Measurements from ENCODE around the gene GSE1.

GSE1 gene

GRCh38 chr16:85685251-85685650 lies 72.1 kb downstream of the GSE1 start:
- Histone ChIP-seq H3K27me3 (peaks cover 8% of the 10 kb centered on the region), H3K27ac (no peak overlapping the region), H3K36me3 (peaks cover 9% of the 10 kb centered on the region), H3K4me3 (ENCODE audit: low read depth in 1 of 2, low read length in 1 of 2) (no peak overlapping the region), H3K9me3 (no peaks in the 10 kb centered on the region), H3K4me1 (ENCODE audit: control insufficient read depth in 1 of 2, insufficient read depth in 1 of 2, low read depth in 1 of 2, low read length in 1 of 2) (peaks cover 8 to 15% of the 10 kb centered on the region in 2 experiments)
- no peak for TF ChIP-seq CTCF (IDR thresholded peaks at IDR 0.05)

GRCh38 chr16:85686912-85687591 lies 73.9 kb downstream of the GSE1 start:
- no peak overlapping the region for H3K4me3 ChIP-seq (ENCODE audit: low read depth in 1 of 2, low read length in 1 of 2)
- no peak for TF ChIP-seq CTCF (IDR thresholded peaks at IDR 0.05)
- H3K4me1 ChIP-seq (ENCODE audit: control insufficient read depth in 1 of 2, insufficient read depth in 1 of 2, low read depth in 1 of 2, low read length in 1 of 2): peaks cover 8 to 15% of the 10 kb centered on the region in 2 experiments
- no peak overlapping the region for H3K27ac ChIP-seq
- no peaks in the 10 kb centered on the region for H3K36me3 ChIP-seq
- no peaks in the 10 kb centered on the region for H3K9me3 ChIP-seq
- H3K27me3 ChIP-seq: peaks cover 15% of the 10 kb centered on the region

DNA sequence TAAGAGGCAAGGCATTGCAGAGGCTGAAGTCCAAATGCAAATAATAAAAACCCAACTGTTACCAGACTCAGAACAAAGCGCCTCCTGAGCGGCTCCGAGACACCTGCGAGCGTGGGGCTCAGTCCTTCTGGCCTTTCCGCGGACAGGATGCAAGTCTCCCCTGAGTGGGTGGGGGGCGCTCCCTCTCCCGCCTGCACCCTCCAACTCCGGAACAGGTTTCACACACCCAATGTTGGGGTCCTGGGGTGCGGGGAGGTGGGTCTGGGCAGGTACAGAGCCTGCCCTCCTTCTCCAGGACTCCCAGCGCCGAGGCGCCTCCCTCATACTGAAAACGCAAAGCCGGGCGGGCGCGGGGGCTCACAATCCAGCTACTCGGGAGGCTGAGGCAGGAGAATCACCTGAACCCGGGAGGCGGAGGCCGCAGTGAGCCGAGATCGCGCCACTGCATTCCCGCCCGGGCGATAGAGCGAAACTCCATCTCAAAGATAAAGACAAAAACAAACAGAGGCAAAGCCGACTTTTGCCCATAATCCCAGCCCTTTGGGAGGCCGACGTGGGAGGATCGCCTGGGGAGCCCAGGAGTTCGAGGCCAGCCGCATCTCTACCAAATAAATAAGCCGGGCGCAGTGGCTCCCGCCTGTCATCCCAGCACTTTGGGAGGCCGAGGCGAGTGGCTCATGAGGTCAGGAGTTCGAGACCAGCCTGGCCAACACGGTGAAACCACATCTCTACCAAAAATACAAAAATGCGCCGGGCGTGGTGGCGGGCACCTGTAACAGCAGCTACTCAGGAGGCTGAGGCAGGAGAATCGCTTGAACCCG lies 74.7 kb downstream of the GSE1 start:
- H3K36me3 ChIP-seq: no peaks in the 10 kb centered on the region
- H3K9me3 ChIP-seq: no peaks in the 10 kb centered on the region
- no peak for TF ChIP-seq CTCF (IDR thresholded peaks at IDR 0.05)
- peaks cover 15% of the 10 kb centered on the region for H3K27me3 ChIP-seq
- no peak overlapping the region for H3K27ac ChIP-seq
- peak overlapping the region; percentile 80 to 87 for H3K4me3 ChIP-seq (ENCODE audit: low read depth in 1 of 2, low read length in 1 of 2)
- peaks cover 8 to 15% of the 10 kb centered on the region in 2 experiments for H3K4me1 ChIP-seq (ENCODE audit: control insufficient read depth in 1 of 2, insufficient read depth in 1 of 2, low read depth in 1 of 2, low read length in 1 of 2)

DNA sequence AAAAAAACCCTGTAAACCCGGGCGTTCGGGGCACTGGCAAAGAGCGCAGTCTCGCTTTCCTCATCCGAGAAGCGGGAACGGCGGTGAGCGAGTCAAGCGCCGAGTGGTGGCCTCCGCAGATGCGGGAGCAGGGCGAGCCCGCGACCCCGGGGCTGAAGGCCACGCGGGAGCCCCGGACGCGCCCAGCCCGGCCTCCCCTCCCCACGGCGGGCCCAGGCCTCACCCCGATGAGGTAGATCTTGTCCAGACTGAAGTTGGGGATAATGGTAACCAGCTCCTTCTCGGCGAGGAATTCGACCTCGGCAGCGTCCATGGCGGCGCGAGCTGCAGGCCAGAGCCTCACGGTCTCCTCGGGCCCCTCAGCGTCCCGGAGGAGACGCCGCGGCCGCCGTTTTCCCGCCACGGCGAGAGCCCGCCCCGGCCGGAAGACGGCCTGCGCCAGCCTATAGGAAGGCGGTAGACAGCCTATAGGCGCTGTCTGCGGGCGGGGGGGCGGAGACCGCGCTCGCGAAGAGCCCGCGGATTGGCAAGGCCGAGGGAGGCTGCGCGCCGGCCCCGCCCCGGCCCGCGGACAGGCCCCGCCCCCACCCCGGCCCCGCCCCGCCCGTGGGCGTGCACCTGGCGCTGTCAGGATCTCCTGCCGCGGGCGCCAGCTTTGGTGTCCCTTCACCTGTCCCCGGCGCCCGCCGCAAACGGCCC lies 75.6 kb downstream of the GSE1 start, which contains the start of gene GINS2:
GINS2 (minus strand) TSS at position 369 of the 699 bp plus-strand sequence; CDS start at position 313, 56 bp downstream.
- peaks cover 8 to 15% of the 10 kb centered on the region in 2 experiments for H3K4me1 ChIP-seq (ENCODE audit: control insufficient read depth in 1 of 2, insufficient read depth in 1 of 2, low read depth in 1 of 2, low read length in 1 of 2)
- H3K36me3 ChIP-seq: no peaks in the 10 kb centered on the region
- peak within 1 kb of the TSS; percentile 80 to 87 for H3K4me3 ChIP-seq (ENCODE audit: low read depth in 1 of 2, low read length in 1 of 2)
- H3K27me3 ChIP-seq: peaks cover 15% of the 10 kb centered on the region
- H3K27ac ChIP-seq: no peak within 1 kb of the TSS
- no peaks in the 10 kb centered on the region for H3K9me3 ChIP-seq
- TF ChIP-seq CTCF (IDR thresholded peaks at IDR 0.05): no peak

DNA sequence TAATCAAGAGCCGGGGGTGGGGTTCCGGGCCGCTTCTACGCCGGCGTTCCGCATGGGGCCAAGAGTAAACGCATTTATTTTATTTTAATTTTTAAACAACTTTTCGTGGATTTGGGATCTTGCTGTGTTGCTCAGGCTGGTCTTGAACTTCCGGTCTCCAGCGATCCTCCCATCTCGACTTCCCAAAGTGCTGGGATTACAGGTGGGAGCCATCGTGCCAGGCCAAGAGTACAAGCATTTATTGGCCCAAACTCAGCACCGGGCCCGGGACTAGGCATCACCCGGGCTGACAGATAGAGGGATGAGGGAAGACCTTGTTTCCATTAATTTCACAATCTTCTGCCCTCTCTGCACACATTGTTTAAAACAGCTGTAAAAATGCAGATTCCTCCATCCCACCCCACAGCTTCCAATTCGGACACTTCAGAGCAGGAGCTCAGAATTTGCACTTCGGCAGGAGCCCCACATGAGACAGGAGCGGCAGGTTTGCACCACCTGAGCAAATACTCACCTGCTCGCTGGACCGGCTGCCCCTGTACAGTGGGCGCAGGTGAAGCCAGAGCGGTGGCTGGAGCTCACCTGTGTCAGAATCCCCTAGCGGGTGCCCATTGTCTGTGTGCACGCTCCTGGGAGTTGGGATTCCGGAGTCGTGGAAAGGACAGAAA lies 76.3 kb downstream of the GSE1 start:
- TF ChIP-seq CTCF (IDR thresholded peaks at IDR 0.05): no peak
- no peaks in the 10 kb centered on the region for H3K36me3 ChIP-seq
- no peaks in the 10 kb centered on the region for H3K9me3 ChIP-seq
- H3K27me3 ChIP-seq: peaks cover 15% of the 10 kb centered on the region
- H3K4me1 ChIP-seq (ENCODE audit: control insufficient read depth in 1 of 2, insufficient read depth in 1 of 2, low read depth in 1 of 2, low read length in 1 of 2): peaks cover 8 to 15% of the 10 kb centered on the region in 2 experiments
- no peak overlapping the region for H3K27ac ChIP-seq
- peak overlapping the region; percentile 39 to 87 for H3K4me3 ChIP-seq (ENCODE audit: low read depth in 1 of 2, low read length in 1 of 2)

Data from neutrophil (primary cell).